Thoracic aorta (tissue), 2 donors: ENCODE results near the gene GNA12. TPM values are rescaled to one million over a fixed set of nuclear protein-coding genes. Genes with fewer than 3 reads are reported as not detected.

ENCODE experiments used
- ATAC-seq: fragments of 150-250 bp; one replicate; pipeline ENCODE4 v1.8.0; 2017; ENCODE audit warnings: low read depth; ENCODE audit not compliant: insufficient number of reproducible peaks, low FRiP score
- DNase-seq: peaks from one replicate; pipeline ENCODE4 v3.0.0-alpha.2; 2020; ENCODE audit warnings: low spot score
- H3K27ac ChIP-seq, 2 donors: fragments of 200-600 bp; sonication (generic); 1 replicate in 1 of 2; 2 replicates in 1 of 2; pipeline ENCODE4 v1.5.1; 2016; ENCODE audit warnings: mild to moderate bottlenecking in 2 of 2, moderate library complexity in 2 of 2
- H3K27me3 ChIP-seq: fragments of 200-600 bp; sonication (generic); replicated peaks from 2 replicates; pipeline ENCODE4 v1.6.0; 2016; ENCODE audit warnings: mild to moderate bottlenecking; ENCODE audit not compliant: insufficient read depth
- H3K36me3 ChIP-seq: fragments of 200-600 bp; sonication (generic); one replicate; pipeline ENCODE4 v1.5.1; 2016
- H3K4me1 ChIP-seq, 2 donors: fragments of 200-600 bp; sonication (generic); 1 replicate in 1 of 2; 2 replicates in 1 of 2; pipeline versions ENCODE4 v1.5.1 to v1.6.0; 2016; ENCODE audit warnings: low read depth in 2 of 2, mild to moderate bottlenecking in 1 of 2; ENCODE audit not compliant: control insufficient read depth in 1 of 2
- H3K4me3 ChIP-seq: fragments of 200-600 bp; sonication (generic); 2 replicates; pipeline ENCODE4 v1.5.1; 2016; ENCODE audit warnings: mild to moderate bottlenecking
- H3K9me3 ChIP-seq: fragments of 200-600 bp; sonication (generic); 2 replicates; pipeline ENCODE4 v1.5.1; 2016
- CTCF ChIP-seq: fragments of 200-600 bp; sonication (generic); IDR thresholded peaks from one replicate; pipeline ENCODE4 v1.5.1; 2019; ENCODE audit warnings: antibody characterized with exemption
- total RNA-seq, 2 donors: library from RNA; depleted of rRNA; stranded (reverse); fragments of >200 nt; gene quantifications; one replicate each; pipeline versions ENCODE4 v1.1.0 to v1.2.3, GENCODE V29; 2016

The GNA12 gene
- total RNA-seq, 2 donors from 2014 or later: 27.6 to 48.8 TPM

DNA sequence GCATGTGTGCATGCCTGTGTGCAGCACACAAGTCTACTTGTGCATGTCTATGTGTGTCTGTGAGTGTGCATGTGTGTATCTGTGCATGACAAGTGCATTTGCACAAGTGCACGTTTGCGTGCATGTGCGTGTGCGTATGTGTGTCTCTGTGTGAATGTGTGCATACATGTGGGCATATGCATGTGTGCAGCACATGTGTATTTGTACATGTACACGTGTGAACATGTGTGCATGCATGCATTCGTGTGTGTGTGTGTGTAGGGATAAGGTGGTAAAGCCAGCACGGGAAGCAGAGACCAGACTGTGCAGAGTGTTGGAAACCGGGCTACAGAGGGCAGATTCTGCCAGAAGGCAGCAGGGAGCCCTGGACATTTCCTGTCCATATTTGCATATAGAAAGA, 35.9 kb upstream of the GNA12 start:
- Histone ChIP-seq H3K4me1 (no peaks in the 10 kb centered on the region), H3K27ac (no peak overlapping the region), H3K36me3 (no peaks in the 10 kb centered on the region), H3K4me3 (no peak overlapping the region), H3K9me3 (no peaks in the 10 kb centered on the region), H3K27me3 (no peaks in the 10 kb centered on the region)
- TF ChIP-seq CTCF: no peak
- DNase-seq (no peak), ATAC-seq (no peak)

DNA sequence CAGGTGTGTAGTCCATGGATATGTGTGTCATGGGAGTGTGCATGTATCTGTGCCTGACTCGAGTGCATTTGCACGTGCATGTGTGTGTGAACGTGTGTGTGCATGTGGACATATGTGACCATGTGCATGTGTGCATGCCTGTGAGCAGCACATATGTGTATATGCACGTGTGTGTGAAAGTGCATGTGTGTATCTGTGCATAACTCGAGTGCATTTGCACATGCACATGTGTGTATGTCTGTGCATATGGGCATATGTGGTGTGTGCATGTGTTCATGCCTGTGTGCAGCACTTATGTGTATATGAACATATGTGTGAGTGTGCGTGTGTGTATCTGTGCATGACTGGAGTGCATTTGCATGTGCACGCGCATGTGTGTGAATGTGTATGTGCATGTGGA, 35.2 kb upstream of the GNA12 start:
- TF ChIP-seq CTCF: no peak
- H3K27ac ChIP-seq: no peak overlapping the region
- no peaks in the 10 kb centered on the region for H3K36me3 ChIP-seq
- no peaks in the 10 kb centered on the region for H3K4me1 ChIP-seq
- no peak overlapping the region for H3K4me3 ChIP-seq
- no peaks in the 10 kb centered on the region for H3K27me3 ChIP-seq
- DNase-seq (no peak), ATAC-seq (no peak)
- H3K9me3 ChIP-seq: no peaks in the 10 kb centered on the region

DNA sequence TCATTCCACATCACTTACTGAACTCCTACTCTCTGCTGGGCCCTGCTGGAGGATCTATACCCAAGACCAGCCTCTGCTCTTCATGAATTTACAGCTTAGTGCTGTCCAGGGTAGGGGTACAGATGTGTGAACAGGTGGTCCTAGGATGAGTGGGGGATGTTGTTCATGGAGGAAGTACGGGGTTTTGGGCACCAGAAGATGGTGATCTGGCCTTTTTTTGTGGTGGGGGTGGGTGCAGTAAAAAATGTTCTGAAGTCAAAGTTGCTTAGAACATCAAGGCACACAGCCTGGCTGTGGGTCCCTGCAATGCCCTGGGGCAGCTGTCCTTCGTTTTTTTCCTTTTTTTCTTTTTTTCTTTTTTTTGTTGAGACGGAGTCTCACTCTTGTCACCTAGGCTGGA, 34.2 kb upstream of the GNA12 start:
- no peak overlapping the region for H3K27ac ChIP-seq
- H3K4me3 ChIP-seq: no peak overlapping the region
- no peaks in the 10 kb centered on the region for H3K27me3 ChIP-seq
- H3K36me3 ChIP-seq: no peaks in the 10 kb centered on the region
- H3K9me3 ChIP-seq: no peaks in the 10 kb centered on the region
- ATAC-seq: no peak
- TF ChIP-seq CTCF: no peak
- no peaks in the 10 kb centered on the region for H3K4me1 ChIP-seq
- DNase-seq: no peak

- Histone ChIP-seq H3K27me3 (no peaks in the 10 kb centered on the region), H3K36me3 (no peaks in the 10 kb centered on the region), H3K9me3 (no peaks in the 10 kb centered on the region), H3K4me3 (no peak overlapping the region), H3K4me1 (no peaks in the 10 kb centered on the region), H3K27ac (no peak overlapping the region)
- no peak for TF ChIP-seq CTCF
- ATAC-seq (no peak), DNase-seq (no peak)
Observed at GRCh38 chr7:2876031-2876731, 32.1 kb upstream of the GNA12 start.

DNA sequence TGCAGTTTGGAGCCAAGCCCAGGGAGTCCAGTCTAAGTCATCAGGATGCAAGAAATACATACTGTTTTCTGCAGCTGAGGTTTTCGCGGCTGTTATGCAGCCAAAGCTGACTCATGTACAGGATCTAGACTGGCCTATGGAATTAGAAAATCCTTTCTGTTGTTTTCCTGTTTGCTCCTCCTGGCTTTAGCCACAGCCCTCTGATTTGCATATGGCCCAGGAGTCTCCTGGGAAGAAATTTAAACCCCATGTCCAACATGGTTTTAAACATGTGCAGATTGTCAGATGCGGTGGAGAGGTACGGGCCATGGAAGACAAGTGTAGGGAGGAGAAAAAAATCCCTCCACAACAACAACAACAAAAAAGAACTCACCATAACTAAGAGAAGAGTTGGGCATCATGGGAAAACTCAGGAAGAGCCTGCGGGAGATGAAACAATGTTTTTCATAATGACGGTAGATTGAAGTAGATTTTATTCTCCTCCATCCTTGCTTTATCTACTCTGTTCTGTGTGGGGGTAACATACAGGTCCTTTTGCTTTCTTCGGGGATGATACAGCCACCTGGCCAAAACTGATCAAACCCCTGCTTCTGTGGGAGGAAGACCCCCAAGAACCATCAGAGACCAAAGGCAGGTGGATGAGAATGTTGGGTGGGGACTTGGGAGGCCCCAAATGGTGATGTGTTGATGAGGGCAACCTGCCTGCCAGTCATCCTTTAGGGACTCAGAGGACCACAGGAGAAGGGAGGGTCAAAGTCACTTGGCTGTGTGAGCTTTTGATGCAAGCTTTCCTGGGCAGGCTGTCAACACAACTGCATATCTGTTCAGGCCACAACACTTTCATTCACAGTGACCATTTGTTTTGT, 29.8 kb upstream of the GNA12 start:
- DNase-seq (no peak), ATAC-seq (no peak)
- H3K27me3 ChIP-seq: no peaks in the 10 kb centered on the region
- no peak overlapping the region for H3K27ac ChIP-seq
- no peaks in the 10 kb centered on the region for H3K36me3 ChIP-seq
- no peak for TF ChIP-seq CTCF
- no peak overlapping the region for H3K4me3 ChIP-seq
- H3K4me1 ChIP-seq: no peaks in the 10 kb centered on the region
- H3K9me3 ChIP-seq: no peaks in the 10 kb centered on the region
